ENCODE results near the gene VSNL1.

GRCh38 chr2:17600556-17601204 lies 60.2 kb downstream of the VSNL1 start:
- no peak for TF ChIP-seq CTCF (IDR thresholded peaks at IDR 0.05)
- no peak for TF ChIP-seq POLR2A (IDR thresholded peaks at IDR 0.05)
